G401 (cell line): ENCODE measurements around the gene CCDC88A. TPM values are rescaled to one million over a fixed set of nuclear protein-coding genes. Genes with fewer than 3 reads are reported as not detected.
"Not testable (repeated sequence)": the region's sequence is repeated elsewhere in the genome, so short reads cannot be mapped to it uniquely, and the experiment has no call there.

Source experiments
- DNase-seq: peaks from one replicate; pipeline ENCODE4 v3.0.0-alpha.2; 2015; ENCODE audit warnings: low spot score
- in situ Hi-C: cut with HindIII; loops from 2 replicates; pipeline ENCODE4 v1.10.0; 2016; ENCODE audit warnings: low sequenced_read_pairs, mixed read lengths
- total RNA-seq: library from RNA; depleted of rRNA; stranded (reverse); fragments of >200 nt; shearing (Covaris generic); gene quantifications from 2 replicates; pipeline ENCODE4 v1.2.3, GENCODE V29; 2014; rRNA removed

The CCDC88A gene
- total RNA-seq, 1 experiment from 2014 or later = 39.9 TPM

GRCh38 chr2:55268288-55268906, 151.3 kb downstream of the CCDC88A start:
- peak; percentile 47 for DNase-seq
- in situ Hi-C loops = no loop called here

GRCh38 chr2:55259586-55259985, 160.1 kb downstream of the CCDC88A start:
- DNase-seq, in situ Hi-C loops: not testable (repeated sequence)

GRCh38 chr2:55252832-55253231, 166.8 kb downstream of the CCDC88A start:
- DNase-seq = no peak
- in situ Hi-C loops = no loop called here

- DNase-seq = no peak
- in situ Hi-C loops = no loop called here
Measured at GRCh38 chr2:55247025-55247424, 172.6 kb downstream of the CCDC88A start.

- in situ Hi-C loops = no loop called here
- DNase-seq = no peak
Measured at GRCh38 chr2:55245411-55245810, 174.2 kb downstream of the CCDC88A start.

- no peak for DNase-seq
- in situ Hi-C loops = no loop called here
Measured at GRCh38 chr2:55242617-55243016, 177.0 kb downstream of the CCDC88A start.

GRCh38 chr2:55241582-55241981, 178.1 kb downstream of the CCDC88A start:
- in situ Hi-C loops, DNase-seq: not testable (repeated sequence)

DNA sequence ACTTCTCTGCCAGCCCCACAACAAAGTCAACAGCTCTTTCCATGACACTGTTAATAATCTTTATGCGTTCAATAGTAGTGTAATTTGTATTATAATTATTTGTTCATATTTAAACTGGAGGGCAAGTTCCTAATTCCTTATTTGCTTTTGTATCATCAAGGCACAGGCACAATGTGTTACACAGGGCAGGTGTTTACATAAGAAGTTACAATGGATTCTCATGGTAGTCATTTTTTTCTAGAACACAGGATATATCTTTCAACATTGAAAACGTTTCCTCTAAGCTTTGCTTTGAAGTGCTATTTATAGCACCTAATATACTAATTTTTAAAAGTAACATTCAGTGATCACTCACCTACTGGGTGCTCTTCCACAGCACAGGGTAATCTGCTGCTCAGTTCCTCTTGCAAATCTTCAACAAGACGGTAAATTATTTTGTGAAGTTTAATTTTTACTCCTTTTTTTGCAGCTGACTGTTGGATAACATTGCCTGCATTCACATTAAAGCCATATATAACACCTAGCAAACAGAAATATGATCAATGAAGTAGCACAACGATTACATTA, 179.9 kb downstream of the CCDC88A start:
- DNase-seq = no peak
- in situ Hi-C loops = no loop called here

Other genes with a start within 250 kb of the CCDC88A start
- 0.62 and 6.6 TPM in 2 replicates for gene CLHC1, start 187.6 kb downstream of the CCDC88A start, total RNA-seq
- 2,194 and 2,483 TPM in 2 replicates for gene RPS27A, start 187.2 kb downstream of the CCDC88A start, total RNA-seq
- 41.2 and 47.9 TPM in 2 replicates for gene MTIF2, start 150.6 kb downstream of the CCDC88A start, total RNA-seq
- 41.4 and 56.9 TPM in 2 replicates for gene CFAP36, start 99.9 kb upstream of the CCDC88A start, total RNA-seq
- 14.7 and 24.2 TPM in 2 replicates for gene PPP4R3B, start 197.8 kb upstream of the CCDC88A start, total RNA-seq